Fibroblast of mammary gland (primary cell): ENCODE data around the gene HSPA1A.
"Not testable (repeated sequence)": the region's sequence is repeated elsewhere in the genome, so short reads cannot be mapped to it uniquely, and the experiment has no call there.

Experiments
- DNase-seq: peaks from one replicate; pipeline ENCODE4 v3.0.0-alpha.2; 2010; ENCODE audit warnings: low read depth
- H3K4me3 ChIP-seq: 2 replicates; pipeline ENCODE4 v1.5.1; 2011; ENCODE audit warnings: low read depth, mild to moderate bottlenecking, low read length, moderate library complexity; ENCODE audit not compliant: control insufficient read depth
- CTCF ChIP-seq: conservative IDR thresholded peaks from 2 replicates; pipeline ENCODE4 v1.5.1; 2011; ENCODE audit warnings: low read depth, low read length, inconsistent platforms; ENCODE audit not compliant: control insufficient read depth, insufficient read depth

Gene HSPA1A

GRCh38 chr6:31842053-31842452 is 26.7 kb downstream of the HSPA1A start:
- TF ChIP-seq CTCF, result no peak
- no peak overlapping the region for H3K4me3 ChIP-seq
- DNase-seq, result no peak

GRCh38 chr6:31844507-31844906 is 29.2 kb downstream of the HSPA1A start:
- TF ChIP-seq CTCF, result no peak
- H3K4me3 ChIP-seq, result no peak overlapping the region
- no peak for DNase-seq

- TF ChIP-seq CTCF, result no peak
- H3K4me3 ChIP-seq, result no peak overlapping the region
- DNase-seq, result no peak
Measured at GRCh38 chr6:31847276-31847978, 32.1 kb downstream of the HSPA1A start.

DNA sequence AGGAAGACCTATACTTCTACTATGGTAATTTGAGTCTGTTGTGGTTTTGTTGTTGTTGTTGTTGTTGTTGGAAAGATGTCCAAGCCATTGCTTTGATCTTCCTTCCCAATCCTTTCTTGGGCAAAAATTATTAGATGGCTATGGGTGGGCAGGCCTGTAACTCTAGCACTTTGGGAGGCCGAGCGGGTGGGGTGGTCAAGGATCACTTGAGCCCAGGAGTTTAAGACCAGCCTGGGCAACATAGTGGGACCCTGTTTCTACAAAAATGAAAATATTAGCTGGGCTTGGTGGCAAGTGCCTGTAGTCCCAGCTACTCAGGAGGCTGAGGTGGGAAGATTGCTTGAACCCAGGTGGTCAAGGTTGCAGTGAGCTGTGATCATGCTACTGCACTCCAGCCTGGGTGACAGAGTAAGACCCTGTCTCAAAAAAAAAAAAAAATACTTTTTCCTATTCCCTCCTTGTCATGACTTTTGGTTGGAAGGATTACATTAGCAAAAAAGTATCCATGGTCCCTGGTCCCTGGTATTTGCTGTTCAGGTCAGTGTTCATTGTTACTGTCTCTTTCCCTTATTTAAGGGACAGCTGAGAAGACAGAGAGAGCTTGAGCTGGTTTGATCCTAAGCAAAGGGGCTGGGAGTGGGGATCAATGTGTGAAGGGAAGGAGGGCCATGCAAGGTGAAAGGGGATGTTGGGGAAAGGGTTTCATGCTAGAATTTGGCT is 35.6 kb downstream of the HSPA1A start:
- no peak for DNase-seq
- no peak for TF ChIP-seq CTCF
- no peak overlapping the region for H3K4me3 ChIP-seq

DNA sequence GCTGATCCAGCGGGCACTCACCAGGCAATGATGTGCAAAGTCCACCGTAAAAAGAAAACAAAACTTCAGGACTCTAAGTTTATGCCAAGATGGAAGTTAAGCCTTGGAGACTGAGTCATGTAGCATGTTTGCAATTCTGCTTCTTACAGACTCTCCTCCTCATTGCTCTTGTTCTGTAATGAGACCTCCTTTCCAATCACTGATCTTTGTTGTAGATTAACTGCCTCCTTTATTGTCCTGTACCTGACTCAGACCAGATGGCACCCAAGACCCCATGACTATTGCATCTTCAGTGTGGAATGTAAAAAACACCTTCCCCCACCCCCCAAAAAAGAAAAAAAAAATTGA is 36.1 kb downstream of the HSPA1A start:
- DNase-seq, result no peak
- TF ChIP-seq CTCF, result no peak
- no peak overlapping the region for H3K4me3 ChIP-seq

GRCh38 chr6:31851980-31852718 is 36.8 kb downstream of the HSPA1A start:
- not testable (repeated sequence) for H3K4me3 ChIP-seq, DNase-seq

- H3K4me3 ChIP-seq, DNase-seq: not testable (repeated sequence)
Measured at GRCh38 chr6:31857774-31858173, 42.4 kb downstream of the HSPA1A start.
